DMS53 treated with DMSO at 0.1 percent for 48 hours (cell line): ENCODE measurements around the gene DNAAF5.

ENCODE experiments used
- DNase-seq: peaks from one replicate; lab custom pipeline; 2025; ENCODE audit not compliant: unreplicated experiment; lab: John Stamatoyannopoulos, UW

DNAAF5 gene

GRCh38 chr7:832167-832967, 105.9 kb downstream of the DNAAF5 start, which contains the start of gene SUN1:
TSS of gene SUN1 (plus strand) at chr7:832476. CDS start at chr7:832525, 49 bp downstream.
- no peak for DNase-seq

GRCh38 chr7:832968-833424, 106.5 kb downstream of the DNAAF5 start:
- no peak for DNase-seq

GRCh38 chr7:833601-834258, 107.2 kb downstream of the DNAAF5 start:
- no peak for DNase-seq

- DNase-seq = no peak
Measured at GRCh38 chr7:834277-834676, 107.8 kb downstream of the DNAAF5 start.

GRCh38 chr7:835021-835420, 108.5 kb downstream of the DNAAF5 start:
- no peak for DNase-seq

- no peak for DNase-seq
Measured at GRCh38 chr7:835485-836401, 109.2 kb downstream of the DNAAF5 start.
